HG03108 (cell line): ENCODE measurements around the gene CRABP2.

Experiments
- ATAC-seq: cut with Tn5 transposase; IDR thresholded peaks from one replicate; pipeline ENCODE4 v1.9.1; 2021; ENCODE audit warnings: moderate library complexity; ENCODE audit not compliant: unreplicated experiment

The CRABP2 gene

DNA sequence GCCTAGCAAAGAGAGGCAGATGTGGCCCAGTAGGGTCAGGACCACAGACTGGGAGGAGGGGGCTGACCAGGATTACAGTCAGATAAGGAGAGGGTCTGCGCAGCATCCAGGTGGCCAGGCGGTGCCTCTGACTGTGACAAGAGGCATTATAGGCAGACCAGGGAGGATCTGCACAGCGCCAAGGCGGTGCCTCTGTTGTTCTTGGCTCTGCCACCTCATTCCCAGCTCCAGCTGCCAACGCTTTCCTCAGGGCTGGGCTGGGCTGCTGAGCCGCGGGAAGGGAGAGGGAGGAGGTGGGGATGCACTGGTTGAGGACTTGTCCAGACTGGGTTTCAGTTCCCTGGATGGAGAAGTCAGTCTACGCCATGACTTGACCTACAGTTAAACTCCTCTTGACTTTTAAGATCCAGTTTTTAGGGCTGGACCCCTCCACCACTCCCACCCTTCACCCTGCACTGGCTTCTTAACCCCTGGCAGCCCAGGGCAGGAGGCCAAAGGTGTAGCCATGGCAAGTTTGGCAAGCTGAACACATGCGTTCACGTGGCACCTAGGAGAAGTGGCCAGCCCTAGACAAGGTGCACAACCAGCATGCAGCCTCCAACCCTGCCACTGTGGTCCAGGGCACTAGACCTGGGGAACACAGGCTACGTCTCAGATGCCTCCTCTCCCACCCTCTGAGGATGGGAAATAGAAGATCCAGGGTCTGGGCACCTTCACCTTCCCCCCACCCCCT is 4.5 kb upstream of the CRABP2 start:
- no peak for ATAC-seq

DNA sequence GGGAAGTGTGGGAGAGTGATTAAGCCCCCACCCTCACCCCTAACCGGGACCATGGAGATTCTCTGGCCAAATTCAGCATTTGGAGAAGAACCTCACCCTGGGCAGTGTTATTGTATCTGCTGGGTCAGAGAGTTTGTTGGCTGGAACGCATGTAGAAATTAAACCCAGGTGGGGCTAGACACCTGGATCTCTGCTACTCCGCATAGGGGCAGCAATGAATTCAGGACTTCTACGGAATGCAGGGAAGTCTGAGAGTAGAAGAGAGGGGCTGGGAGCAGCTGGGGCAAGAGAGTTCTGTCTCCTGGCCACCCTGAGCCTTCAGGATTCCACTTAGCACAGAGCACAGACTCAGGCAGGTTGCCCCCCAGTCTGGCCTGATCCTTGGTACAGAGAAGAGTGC is 3.6 kb upstream of the CRABP2 start:
- ATAC-seq = no peak

DNA sequence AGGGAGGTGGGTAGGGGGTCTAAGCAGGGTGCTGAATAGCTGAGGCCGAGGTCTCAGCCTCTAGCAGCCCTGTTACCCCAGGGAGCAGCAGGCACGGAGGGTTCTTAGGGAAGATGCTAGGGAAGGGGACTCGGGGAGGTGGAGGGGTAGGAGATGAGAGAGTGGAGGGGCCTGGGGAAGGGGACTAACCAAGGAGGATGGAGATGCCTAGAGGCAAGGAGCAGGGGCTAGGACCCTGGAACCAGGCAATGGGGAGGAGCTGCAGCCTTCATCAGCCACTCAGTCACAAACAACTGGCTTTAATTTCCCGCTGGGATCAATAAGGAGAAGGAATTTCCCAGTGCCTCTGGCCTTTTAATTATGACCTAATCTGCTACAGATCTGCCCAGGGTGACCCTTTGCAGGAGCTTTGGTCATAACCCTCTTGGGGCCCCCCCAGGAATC is 2.9 kb upstream of the CRABP2 start:
- ATAC-seq = no peak

DNA sequence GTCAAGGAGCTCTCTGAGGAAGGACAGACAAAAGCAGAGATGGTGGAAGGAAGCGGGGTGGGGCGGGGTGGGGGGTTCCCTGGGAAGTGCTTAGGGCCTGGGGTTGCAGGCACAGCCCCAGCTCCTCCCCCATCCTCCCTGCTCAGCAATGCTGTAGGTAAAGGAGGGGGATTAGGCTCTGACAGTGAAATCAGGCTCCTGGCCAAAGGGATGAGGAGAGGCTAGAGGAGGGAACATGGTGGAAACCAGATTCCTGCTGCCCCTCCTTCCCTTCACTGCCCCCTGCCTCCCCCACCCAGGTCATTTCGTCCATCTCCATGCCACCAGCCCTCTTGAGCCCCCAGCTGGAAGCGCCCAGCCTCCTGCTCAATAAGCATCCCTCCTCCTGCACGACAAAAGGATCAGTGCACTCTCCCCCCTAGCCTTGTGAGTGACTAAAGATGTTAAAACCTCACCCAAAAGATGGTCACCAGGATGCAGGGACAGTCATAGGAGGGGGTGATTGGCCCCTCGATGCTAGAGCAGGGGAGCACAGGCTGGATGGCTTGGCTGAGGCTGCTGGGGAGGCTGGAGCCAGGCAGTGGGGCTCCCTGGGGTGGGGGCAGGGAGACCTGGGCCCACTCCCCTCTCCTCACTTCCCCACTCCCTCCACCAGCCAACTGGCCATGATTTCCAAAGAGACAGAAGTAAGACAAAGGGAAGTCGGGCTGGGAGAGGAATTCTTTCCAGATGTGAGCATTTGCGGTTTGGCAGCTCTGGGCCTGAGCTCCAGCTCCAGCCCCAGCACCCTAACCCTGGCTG is 2.2 kb upstream of the CRABP2 start:
- no peak for ATAC-seq

DNA sequence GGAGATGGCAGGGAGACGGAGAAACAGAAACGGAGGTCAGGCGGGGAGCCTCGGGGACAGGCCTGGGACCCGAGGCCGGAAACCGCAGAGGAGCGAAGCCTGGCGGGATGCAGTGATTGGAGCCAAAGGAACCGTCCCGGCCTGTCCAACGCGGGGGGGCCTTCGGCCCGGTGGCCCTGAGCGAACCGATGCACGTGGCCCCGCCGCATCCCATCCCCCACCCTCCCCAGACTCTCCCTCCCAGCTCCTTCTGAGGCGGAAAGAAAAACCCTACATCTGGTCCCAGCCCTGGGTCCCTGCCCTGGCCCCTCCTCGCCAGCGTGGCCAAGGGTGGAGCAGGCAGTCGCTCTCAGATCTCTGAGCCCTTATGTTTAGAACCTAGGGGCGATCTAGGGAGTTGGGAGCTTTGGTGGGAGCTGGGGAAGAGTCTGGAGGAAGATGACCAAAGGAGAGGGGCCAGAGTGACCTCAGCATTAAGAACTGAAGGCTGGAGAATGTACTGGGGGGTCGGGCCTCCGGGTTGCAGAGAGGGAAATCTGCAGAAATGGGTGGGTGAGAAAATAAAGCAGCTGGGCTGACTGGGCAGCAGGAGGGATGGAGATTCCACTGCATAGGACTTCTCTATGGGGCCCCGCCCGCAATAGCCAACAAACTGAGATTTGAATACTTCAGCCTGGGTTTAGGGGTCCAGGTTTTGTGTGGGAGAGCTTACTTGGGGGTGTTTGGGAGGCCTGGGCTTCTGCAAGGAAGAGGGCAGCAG is 1.5 kb upstream of the CRABP2 start:
- ATAC-seq = no peak

DNA sequence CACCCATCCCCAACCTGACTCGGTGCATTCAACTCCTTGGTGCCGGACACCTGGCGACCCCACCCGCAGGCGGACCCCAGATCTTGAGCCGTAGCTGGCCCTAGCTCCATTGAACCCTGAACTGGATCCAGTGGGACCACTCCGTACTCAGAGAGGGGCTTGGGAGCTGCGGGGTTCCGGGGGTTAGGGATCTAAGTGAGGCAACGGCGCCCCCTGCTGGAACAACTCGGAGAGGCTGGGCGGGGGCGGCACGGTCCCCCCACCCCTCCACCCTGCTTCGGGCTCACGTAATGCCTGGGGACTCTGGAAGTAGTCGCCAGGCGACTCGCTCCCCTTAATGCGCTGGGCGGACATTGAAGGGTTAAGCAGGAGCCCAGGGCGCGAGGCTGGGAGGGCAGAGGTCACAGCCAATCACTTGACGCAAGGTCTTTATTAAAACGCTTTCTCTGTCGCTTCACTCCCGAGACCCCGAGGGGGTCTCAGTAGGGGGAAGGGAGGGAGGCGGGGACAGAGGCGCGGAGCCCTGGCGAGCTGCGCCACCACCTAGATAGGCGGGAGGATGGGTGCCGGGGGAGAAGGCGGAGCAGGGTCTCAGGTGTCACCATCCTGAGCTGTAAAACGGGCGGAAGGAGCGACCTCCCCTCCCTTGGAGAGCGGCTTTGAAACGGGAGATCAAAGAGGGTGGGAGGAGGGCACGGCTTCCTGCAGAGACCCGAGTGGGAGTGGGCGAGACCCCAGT is 704 bp upstream of the CRABP2 start:
- ATAC-seq = no peak

DNA sequence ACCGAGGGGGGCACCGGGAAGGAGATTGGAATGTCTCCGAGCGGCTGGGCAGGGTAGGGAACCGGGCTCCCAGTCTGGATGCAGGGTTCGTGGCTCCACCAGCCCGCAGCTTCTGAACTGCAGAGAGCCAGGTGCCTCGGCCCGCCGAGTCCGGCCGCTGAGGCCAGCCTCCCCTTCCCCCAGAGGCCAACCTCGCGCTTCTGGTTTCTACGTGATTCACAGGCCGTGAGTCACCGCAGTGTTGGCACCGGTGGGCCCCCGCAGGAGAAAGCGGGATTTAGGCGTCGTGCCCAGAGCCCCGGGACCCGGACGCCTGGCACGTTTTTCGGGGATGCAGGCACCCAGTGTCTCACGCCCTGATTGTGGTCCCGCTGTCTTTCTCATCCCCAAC is 458 bp downstream of the CRABP2 start:
- no peak for ATAC-seq

DNA sequence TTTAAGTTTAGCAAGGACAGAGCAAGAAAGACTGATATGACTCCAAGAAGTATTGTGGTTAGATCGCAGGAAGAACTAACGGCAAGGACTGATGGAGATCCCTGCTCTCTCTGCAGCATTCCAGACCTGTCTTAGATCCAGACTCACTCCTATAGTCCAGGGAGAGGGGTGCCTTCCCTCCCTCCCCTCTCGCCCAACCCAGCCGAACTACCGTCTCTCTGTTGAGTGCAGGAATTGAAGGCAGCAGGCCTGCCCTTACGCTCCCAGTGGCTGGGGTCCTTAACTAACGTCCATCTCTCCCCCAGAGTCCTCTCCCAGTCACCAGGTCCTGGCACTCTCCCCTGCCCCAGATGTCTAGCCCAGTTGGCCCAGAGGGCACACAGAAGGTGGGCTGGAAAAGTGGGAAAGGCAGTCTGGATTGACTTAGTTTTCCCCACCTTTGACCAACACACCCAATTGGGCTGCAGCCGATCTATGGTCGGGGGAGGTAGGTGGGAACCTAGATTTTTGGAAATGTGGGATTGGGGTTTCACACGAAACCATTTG is 1.1 kb downstream of the CRABP2 start:
- no peak for ATAC-seq

DNA sequence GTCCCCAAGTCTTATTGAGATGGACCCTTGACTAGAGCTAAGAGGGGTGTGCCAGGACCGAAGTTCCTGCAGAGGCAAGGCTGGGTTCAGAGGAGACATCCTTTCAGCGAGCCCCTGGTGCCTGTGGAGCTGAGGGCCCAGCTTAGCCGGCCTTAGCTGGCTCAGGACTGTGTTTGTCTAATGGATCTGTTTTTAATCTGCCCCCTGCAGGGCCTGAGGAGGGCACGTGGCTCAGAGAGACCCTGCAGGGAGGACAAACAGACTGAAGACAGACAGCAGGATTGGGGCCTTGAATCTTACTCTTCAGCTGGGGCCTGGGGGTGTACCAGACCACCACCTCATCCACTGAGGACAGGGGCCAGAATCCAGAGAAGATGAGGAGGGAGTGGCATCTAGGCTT is 1.6 kb downstream of the CRABP2 start:
- no peak for ATAC-seq

DNA sequence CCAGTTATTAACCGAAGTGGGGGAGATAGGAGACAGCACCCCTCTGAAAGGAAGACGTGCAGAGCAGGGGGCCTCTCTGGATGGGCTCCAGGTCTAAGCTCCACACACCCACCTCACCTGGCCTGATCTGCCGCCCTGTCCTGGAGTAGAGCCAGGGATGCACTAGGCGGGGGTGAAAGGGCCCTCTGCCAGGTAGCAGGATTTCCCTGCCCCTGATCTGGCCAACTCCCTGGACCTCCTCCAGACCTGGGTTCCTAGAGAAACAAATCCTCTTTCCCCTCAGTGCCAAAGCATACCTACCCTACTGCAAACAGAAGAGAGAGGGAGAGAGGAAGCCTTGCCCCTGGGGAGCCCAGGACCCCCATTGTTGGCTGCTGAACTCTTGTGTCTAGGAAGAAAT is 2.0 kb downstream of the CRABP2 start:
- no peak for ATAC-seq

DNA sequence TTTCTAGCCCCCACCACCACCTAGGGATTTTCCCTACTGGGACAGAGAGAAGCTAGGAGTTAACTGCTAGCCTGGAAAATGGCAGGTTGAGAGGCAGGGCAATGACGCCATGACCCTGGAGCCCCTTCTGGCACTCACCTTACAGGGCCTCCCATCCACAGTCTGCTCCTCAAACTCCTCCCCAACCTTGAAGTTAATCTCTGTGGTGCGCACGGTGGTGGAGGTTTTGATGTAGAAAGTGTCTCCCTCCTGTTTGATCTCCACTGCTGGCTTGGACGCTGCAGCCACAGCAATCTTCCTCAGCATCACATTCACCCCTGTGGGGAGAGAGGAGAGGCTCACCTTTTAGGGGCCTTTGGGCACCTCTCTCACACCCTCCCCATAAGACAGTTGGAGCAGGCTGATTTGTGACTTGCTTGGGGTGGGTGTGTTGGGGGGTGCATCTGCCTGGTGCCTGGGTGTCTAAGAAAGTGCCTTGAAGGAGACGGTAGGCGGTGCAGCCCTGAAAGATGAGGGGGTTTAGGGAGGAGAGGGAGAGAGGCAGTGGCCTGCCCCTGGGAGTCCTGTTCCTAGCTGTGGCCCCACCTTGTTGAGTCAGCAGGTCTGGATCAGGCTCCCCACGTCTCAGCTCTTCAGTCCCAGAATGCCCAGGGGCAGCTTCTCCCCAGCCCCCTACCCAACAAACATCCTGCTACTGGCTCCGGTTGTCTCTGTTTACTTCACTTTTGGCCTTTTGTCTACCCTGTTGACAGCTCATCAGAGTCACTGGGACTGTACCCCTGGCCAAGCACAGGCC is 4.4 kb downstream of the CRABP2 start:
- no peak for ATAC-seq

DNA sequence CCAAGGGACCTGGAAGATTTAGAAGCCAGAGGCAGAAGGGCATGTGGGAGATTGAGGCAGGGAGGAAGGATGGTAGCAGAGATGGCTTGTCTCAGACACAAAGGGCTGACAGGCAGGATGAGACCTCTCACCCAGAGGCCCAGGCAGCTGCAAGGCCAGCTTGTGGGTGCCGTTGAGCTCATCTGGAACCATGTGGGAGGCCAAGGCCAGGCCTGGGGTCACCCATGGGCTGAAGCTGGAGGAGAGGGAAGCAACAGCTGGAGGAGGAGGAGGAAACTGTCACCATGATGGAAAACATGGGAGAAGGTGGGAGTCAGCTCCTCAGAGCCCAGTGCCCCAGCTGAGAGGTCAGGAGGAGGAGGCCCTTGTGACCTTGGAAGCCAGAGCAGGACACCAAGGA is 6.4 kb downstream of the CRABP2 start:
- no peak for ATAC-seq

DNA sequence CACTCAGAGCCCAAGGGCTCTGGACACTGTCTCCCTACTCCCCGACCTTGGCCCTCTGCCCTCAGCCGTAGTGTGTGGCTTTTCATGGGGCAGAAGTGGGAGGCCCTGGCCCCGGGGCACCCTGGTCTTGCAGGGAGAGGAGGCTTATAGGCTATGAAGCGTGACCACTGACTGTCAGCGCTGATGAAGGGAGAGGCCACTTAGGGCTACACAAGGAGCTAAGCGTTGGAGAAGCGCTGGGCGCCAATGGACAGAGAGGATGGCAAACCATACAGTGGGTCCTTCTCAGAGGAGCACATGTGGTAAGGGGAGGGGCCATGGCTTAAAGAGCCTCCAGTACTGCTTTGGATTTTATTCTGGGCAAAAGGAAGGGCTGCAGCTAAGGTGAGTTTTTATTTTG is 7.9 kb downstream of the CRABP2 start:
- ATAC-seq = no peak

DNA sequence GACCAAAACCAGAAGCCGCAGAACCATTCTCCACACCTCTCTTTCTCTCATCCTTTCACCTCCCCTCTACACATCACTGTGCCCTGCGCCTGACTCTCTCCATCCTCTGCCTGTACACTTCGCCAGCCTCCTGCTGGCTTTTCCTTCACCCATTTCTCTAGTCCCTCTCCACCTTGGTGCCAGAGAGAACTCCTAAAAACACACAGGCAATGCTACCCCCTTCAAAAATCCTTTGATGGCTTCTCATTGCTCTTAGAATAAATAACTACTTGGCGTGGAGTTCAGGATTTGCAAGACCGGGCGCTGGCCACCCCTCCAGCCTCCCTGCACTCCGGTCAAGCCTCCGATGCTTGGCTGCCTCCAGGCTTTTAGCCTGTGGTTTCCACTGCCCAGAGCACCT is 8.6 kb downstream of the CRABP2 start:
- no peak for ATAC-seq

DNA sequence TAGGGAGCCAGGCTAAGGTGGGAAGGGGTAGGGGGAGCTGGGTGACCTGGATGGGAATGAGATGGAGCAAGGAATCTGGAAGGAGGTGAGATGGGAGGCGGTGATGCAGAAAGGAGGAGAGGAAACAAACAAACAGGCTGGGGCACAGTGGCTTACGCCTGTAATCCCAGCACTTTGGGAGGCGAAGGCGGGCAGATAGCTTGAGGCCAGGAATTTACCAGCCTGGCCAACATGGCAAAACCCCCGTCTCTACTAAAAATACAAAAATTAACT is 10.8 kb downstream of the CRABP2 start:
- ATAC-seq = no peak

DNA sequence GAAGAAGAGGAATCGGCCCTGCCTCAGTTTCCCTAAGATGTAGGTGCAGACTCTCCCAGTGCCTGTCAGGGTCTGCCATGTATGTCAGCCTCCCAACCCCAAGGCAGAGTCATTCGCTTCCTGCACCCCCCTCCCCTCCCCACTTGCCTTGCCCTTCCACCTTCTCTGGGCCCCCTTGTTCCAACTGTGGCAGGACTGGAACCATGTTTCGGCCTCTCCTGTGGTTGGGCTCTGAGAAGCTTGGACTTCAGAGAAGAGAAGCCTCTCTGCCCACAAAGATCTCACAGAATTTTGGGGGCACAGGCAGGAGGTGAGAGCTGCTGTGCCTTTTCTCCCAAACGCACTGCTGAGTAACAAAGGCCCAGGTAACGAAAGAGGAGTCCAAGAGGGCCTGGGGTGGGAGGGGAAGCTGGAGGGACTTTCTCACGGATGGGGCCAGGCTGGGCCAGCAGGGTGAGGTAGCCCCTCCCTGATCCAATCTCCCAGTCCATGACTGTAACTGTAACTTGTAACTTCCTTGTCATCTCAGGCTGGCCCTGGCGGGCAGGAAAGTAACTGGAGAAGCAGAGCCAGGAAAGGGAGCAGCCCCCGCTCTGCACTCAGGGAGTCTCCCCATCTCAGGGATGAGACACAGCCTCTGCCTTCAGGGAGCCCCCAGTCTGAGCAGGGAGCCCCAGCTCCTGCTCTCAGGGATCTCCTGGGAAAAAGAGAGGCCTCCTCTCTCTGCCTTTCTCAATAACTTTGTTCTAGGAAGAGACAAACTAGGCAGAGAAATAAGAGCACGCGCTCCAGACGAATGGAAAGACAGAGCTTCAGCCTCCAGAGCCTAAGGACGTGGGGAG is 11.3 kb downstream of the CRABP2 start:
- no peak for ATAC-seq

DNA sequence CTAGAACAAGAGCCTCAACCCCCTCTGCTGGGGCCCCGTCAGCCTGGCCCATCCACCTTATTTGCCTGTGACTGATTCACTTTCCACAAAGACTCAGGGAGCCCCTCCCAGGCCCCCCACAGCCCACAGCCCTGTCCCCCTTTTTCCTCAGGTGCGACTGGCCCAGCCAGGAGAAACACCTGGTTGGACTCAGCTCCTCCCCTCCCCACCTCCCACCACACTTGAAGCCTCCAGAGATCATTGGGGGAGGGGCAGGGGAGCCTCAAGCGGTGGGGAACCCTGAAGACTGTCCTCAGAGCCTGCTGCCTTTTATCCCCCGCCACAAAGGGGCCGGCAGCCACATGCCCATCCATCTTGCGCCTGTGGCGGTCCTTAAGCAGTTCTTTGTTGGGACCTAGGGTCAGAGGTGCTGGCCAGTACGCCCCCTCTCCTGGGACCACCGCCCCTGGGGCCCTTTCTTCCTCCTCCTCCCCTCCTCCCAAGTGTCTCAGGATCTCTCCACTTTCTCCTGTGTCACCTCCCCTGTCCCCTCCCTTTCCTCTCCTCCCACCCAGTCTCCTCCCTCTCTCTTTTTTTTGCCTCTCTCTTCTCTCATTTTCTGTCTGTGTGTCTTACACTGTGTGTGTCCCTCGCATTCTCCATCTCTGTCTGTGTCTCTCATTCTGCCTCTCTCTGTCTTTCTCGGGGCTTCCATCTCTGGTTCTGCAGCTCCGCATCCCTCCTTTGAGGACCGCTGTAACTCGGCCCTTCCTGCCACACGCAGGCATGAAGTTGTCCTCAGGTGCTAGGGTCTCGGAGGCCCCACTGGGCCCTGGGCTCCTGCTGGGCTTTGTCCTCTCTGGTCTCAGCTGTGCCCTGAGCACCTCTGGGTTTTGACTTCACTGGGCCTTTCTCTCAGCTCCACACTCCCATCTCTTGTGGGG is 12.2 kb downstream of the CRABP2 start:
- ATAC-seq = no peak

DNA sequence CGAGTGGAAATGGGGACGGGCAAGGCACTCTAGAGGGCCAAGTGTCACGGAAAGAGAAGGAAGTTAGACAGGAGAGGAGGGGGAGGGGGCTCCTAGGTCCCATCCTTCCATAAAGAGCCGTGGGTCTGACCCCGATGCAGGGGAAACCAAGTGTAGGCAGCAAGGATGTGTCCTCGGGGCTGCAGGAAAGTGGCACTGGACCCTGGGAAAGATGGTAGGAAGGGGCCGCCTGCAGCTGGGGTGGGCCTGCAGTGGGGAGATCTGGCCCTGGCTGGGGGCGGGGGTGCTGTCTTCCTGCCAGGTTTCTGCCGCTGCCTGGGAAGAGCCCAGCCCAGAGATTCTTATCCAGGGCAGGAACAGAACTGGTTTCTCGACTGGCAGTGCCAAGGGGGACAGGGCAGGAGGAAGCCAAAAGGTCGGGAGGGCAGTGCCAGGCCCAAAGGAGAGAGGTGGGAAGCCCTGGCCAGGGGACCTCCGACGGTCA is 12.9 kb downstream of the CRABP2 start:
- no peak for ATAC-seq
